Astrocyte (in vitro differentiated cells and primary cell): ENCODE data around the gene SPRED3.

Experiments used
- CTCF ChIP-seq: IDR thresholded peaks from 2 replicates; pipeline ENCODE4 v1.5.1; 2011; ENCODE audit warnings: low read depth, mild to moderate bottlenecking, inconsistent platforms, low read length, moderate library complexity; ENCODE audit not compliant: insufficient read depth
- EZH2 ChIP-seq: IDR thresholded peaks from 2 replicates; pipeline ENCODE4 v1.6.1; 2012; ENCODE audit warnings: mild to moderate bottlenecking, low read length, inconsistent platforms; ENCODE audit not compliant: insufficient read depth

GRCh38 chr19:38440592-38440991, 52.1 kb downstream of the SPRED3 start:
- TF ChIP-seq CTCF (no peak), EZH2 (no peak)
